ENCODE data around the gene SYF2.

DNA sequence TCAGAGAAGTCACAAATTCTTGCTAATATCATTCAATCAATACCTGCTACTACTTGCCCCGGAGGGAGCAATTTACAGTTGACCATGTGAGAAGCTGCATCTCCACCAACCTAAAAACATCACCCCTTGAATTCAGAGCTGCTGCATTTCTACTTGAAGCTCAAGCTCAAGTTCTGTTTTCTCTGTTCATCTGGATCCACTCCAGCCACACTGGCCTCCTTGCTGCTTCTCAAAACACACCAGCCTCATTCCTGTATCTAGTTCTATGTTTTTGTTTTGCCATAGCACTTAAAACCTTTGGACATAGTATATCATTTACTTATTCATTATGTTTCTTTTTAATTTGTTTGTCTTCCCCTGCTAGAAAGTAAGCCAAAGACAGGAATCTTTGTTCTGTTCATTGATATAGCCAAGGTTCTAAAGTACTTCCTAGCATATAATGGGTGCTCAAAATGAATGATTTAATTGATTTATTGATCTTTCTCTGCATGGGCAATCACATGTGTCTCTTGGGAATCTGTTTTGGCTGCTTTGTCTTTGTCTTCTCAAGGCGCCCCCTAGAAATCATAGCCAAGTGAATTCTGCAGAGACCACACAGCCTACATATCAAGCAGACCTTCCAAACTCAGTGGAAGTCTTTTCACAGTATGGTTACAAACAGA is 23.6 kb downstream of the SYF2 start:
- TF ChIP-seq POLR2AphosphoS5 (IDR thresholded peaks at IDR 0.05; ENCODE audit: borderline replicate concordance, low read depth, low read length) (no peak), EZH2 (IDR thresholded peaks at IDR 0.05) (no peak), FOXP2 (optimal IDR thresholded peaks at IDR 0.05; ENCODE audit: control extremely low read depth, extremely low read length, insufficient read depth) (no peak)
